MM.1S (cell line): ENCODE measurements around the gene CTU1.

Experiments
- DNase-seq: peaks from one replicate; pipeline ENCODE4 v3.0.0-alpha.2; 2015
- H2AFZ ChIP-seq: fragments of 300-600 bp; sonication (generic); 2 replicates; pipeline ENCODE4 v1.6.0; 2016; ENCODE audit warnings: antibody characterized with exemption, low read length
- H3F3A ChIP-seq: fragments of 300-600 bp; sonication (generic); 2 replicates; pipeline ENCODE4 v1.6.1; 2016; ENCODE audit warnings: mild to moderate bottlenecking, antibody characterized with exemption, low read length, moderate library complexity, mixed read lengths; ENCODE audit not compliant: insufficient read depth
- H3K27ac ChIP-seq: fragments of 300-600 bp; sonication (generic); 2 replicates; pipeline ENCODE4 v1.5.1; 2016; ENCODE audit warnings: mild to moderate bottlenecking, low read length
- H3K27me3 ChIP-seq: fragments of 300-600 bp; sonication (generic); replicated peaks from 2 replicates; pipeline ENCODE4 v1.6.0; 2016; ENCODE audit warnings: low read length; ENCODE audit not compliant: insufficient read depth
- H3K36me3 ChIP-seq: fragments of 300-600 bp; sonication (generic); replicated peaks from 2 replicates; pipeline ENCODE4 v1.6.1; 2016; ENCODE audit warnings: mild to moderate bottlenecking, low read length, mixed read lengths; ENCODE audit not compliant: insufficient read depth
- H3K4me1 ChIP-seq: fragments of 300-600 bp; sonication (generic); 2 replicates; pipeline ENCODE4 v1.6.1; 2016; ENCODE audit warnings: low read length, mixed read lengths
- H3K4me2 ChIP-seq: fragments of 300-600 bp; sonication (generic); 2 replicates; pipeline ENCODE4 v1.6.0; 2016; ENCODE audit warnings: low read depth, low read length
- H3K4me3 ChIP-seq: fragments of 300-600 bp; sonication (generic); 2 replicates; pipeline ENCODE4 v1.5.1; 2016; ENCODE audit warnings: low read length, mixed read lengths
- H3K79me2 ChIP-seq: fragments of 300-600 bp; sonication (generic); 2 replicates; pipeline ENCODE4 v1.6.1; 2016; ENCODE audit warnings: mixed run types, low read length, mixed read lengths
- H3K9ac ChIP-seq: fragments of 300-600 bp; sonication (generic); 2 replicates; pipeline ENCODE4 v1.6.1; 2016; ENCODE audit warnings: low read length, mixed read lengths
- H3K9me2 ChIP-seq: fragments of 300-600 bp; sonication (generic); replicated peaks from 2 replicates; pipeline ENCODE4 v1.6.1; 2016; ENCODE audit warnings: mild to moderate bottlenecking, low read length, mixed read lengths; ENCODE audit not compliant: insufficient read depth
- H3K9me3 ChIP-seq: fragments of 300-600 bp; sonication (generic); replicated peaks from 2 replicates; pipeline ENCODE4 v1.6.1; 2016; ENCODE audit warnings: mild to moderate bottlenecking, low read length, mixed read lengths; ENCODE audit not compliant: insufficient read depth
- H4K20me1 ChIP-seq: fragments of 300-600 bp; sonication (generic); 2 replicates; pipeline ENCODE4 v1.6.1; 2016; ENCODE audit warnings: mild to moderate bottlenecking, low read length, moderate library complexity, mixed read lengths; ENCODE audit not compliant: insufficient read depth
- CTCF ChIP-seq: fragments of 300-600 bp; sonication (generic); IDR thresholded peaks from 2 replicates; pipeline ENCODE4 v1.5.1; 2016; ENCODE audit warnings: antibody characterized with exemption, low read length, mixed read lengths
- EZH2 ChIP-seq: fragments of 300-600 bp; sonication (generic); optimal IDR thresholded peaks from 2 replicates; pipeline ENCODE3; 2017; ENCODE audit warnings: low read depth, mild to moderate bottlenecking, antibody characterized with exemption, low read length, mixed read lengths
- EZH2phosphoT487 ChIP-seq: fragments of 300-600 bp; sonication (generic); IDR thresholded peaks from 2 replicates; pipeline ENCODE4 v1.6.1; 2018; ENCODE audit warnings: antibody characterized with exemption, low read length

Gene CTU1

GRCh38 chr19:51135986-51136762 is 28.0 kb upstream of the CTU1 start:
- H3K27ac ChIP-seq = no peak overlapping the region
- no peak overlapping the region for H2AFZ ChIP-seq
- H3K4me3 ChIP-seq = no peak overlapping the region
- H3K9me3 ChIP-seq = no peaks in the 10 kb centered on the region
- H3K4me2 ChIP-seq = no peak overlapping the region
- TF ChIP-seq CTCF (no peak), EZH2phosphoT487 (no peak), EZH2 (no peak)
- no peaks in the 10 kb centered on the region for H3K4me1 ChIP-seq
- no peaks in the 10 kb centered on the region for H3K79me2 ChIP-seq
- no peaks in the 10 kb centered on the region for H3F3A ChIP-seq
- H4K20me1 ChIP-seq = no peaks in the 10 kb centered on the region
- H3K27me3 ChIP-seq = peaks cover 24% of the 10 kb centered on the region
- no peak for DNase-seq
- H3K36me3 ChIP-seq = no peaks in the 10 kb centered on the region
- H3K9me2 ChIP-seq = no peaks in the 10 kb centered on the region
- H3K9ac ChIP-seq = no peak overlapping the region

- Histone ChIP-seq H3K27me3 (peaks cover 25% of the 10 kb centered on the region; the same call in 1 of the 2 replicates), H3K4me3 (no peak overlapping the region), H3F3A (no peaks in the 10 kb centered on the region), H3K27ac (no peak overlapping the region), H3K4me2 (no peak overlapping the region), H3K36me3 (no peaks in the 10 kb centered on the region), H3K9me2 (no peaks in the 10 kb centered on the region), H2AFZ (no peak overlapping the region), H4K20me1 (no peaks in the 10 kb centered on the region), H3K9ac (no peak overlapping the region), H3K9me3 (no peaks in the 10 kb centered on the region), H3K4me1 (no peaks in the 10 kb centered on the region), H3K79me2 (no peaks in the 10 kb centered on the region)
- DNase-seq = no peak
- no peak for TF ChIP-seq EZH2phosphoT487
- no peak for TF ChIP-seq CTCF
- no peak for TF ChIP-seq EZH2
These were observed 26.8 kb upstream of the CTU1 start for GRCh38 chr19:51135004-51135403.

GRCh38 chr19:51131780-51132680 is 23.8 kb upstream of the CTU1 start:
- Histone ChIP-seq H4K20me1 (no peaks in the 10 kb centered on the region), H3K27me3 (peaks cover 35% of the 10 kb centered on the region), H2AFZ (no peak overlapping the region), H3K4me3 (no peak overlapping the region), H3K4me2 (no peak overlapping the region), H3F3A (no peaks in the 10 kb centered on the region), H3K9me2 (no peaks in the 10 kb centered on the region), H3K27ac (no peak overlapping the region), H3K36me3 (no peaks in the 10 kb centered on the region), H3K9ac (no peak overlapping the region), H3K79me2 (no peaks in the 10 kb centered on the region), H3K9me3 (no peaks in the 10 kb centered on the region), H3K4me1 (no peaks in the 10 kb centered on the region)
- TF ChIP-seq EZH2 (no peak), EZH2phosphoT487 (no peak), CTCF (no peak)
- no peak for DNase-seq
